BLaER1 (cell line): ENCODE data around the gene MAML3.
A peak's percentile ranks its signal among the peaks of the same experiment; 100 is the strongest.

Source experiments
- H3K27ac ChIP-seq: shearing (Covaris generic); formaldehyde crosslinking; 2 replicates; pipeline ENCODE4 v1.8.1; 2022
- H3K27me3 ChIP-seq: shearing (Covaris generic); formaldehyde crosslinking; 2 replicates; pipeline ENCODE4 v1.8.1; 2022
- H3K36me3 ChIP-seq: shearing (Covaris generic); formaldehyde crosslinking; 2 replicates; pipeline ENCODE4 v1.8.1; 2022
- H3K4me1 ChIP-seq: shearing (Covaris generic); formaldehyde crosslinking; 2 replicates; pipeline ENCODE4 v1.8.1; 2022
- H3K4me2 ChIP-seq: shearing (Covaris generic); formaldehyde crosslinking; 2 replicates; pipeline ENCODE4 v1.8.1; 2022
- H3K4me3 ChIP-seq: shearing (Covaris generic); formaldehyde crosslinking; 2 replicates; pipeline ENCODE4 v1.8.1; 2022
- H3K9ac ChIP-seq: shearing (Covaris generic); formaldehyde crosslinking; 2 replicates; pipeline ENCODE4 v1.8.1; 2022
- H3K9me3 ChIP-seq: shearing (Covaris generic); formaldehyde crosslinking; 2 replicates; pipeline ENCODE4 v1.8.1; 2022
- H4K20me1 ChIP-seq: shearing (Covaris generic); formaldehyde crosslinking; 2 replicates; pipeline ENCODE4 v1.8.1; 2022
- Cebpa-rat ChIP-seq: shearing (Covaris generic); IDR thresholded peaks from 2 replicates; pipeline ENCODE4 v1.8.1; 2022

Gene MAML3

DNA sequence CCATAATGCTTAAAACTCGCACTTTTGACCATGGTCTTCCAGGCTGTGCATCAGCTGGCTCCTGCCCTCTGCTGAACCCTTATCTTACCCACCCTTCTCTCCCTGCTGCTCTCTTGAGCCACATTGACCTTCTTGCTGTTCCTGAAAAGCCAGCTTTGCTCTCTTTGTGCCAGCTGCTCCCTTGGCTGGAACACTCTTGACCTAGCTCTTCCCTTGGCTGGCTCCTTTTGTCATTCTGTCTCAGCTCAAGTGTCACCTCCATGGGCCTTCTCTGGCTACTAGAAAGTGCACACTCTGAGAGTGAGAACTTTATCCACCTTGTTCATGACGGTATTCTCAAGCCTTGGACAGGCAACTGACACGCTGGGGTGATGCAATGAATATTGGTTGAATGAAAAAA lies 376.2 kb downstream of the MAML3 start:
- H3K27ac ChIP-seq = no peak overlapping the region

DNA sequence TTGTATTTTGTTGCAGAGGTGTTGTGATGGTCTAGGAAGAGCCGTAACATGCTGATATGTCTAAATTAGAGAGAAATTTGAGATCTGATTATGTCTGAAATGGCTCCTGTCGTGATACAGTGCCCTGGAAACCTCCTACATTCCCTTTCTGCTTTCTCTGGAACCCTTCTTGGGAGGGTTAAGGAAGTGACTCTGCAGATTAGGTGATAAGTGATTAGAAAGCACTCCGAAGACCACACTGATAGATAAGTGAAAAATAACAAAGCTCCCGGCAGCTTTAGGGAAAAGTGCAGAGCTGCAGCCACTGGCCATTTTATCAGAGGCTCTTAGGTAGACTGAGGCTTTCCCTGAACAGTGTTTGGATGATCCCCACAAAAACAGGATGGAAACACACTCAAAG lies 377.7 kb downstream of the MAML3 start:
- H3K27me3 ChIP-seq = no peaks in the 10 kb centered on the region
- no peaks in the 10 kb centered on the region for H3K9me3 ChIP-seq
- H3K4me2 ChIP-seq = no peak overlapping the region
- H3K27ac ChIP-seq = no peak overlapping the region
- TF ChIP-seq Cebpa-rat = no peak
- H3K4me3 ChIP-seq = no peak overlapping the region
- no peaks in the 10 kb centered on the region for H4K20me1 ChIP-seq
- no peak overlapping the region for H3K9ac ChIP-seq
- H3K36me3 ChIP-seq = 0 out of 2 replicates have a peak, but pooled peaks cover 11% of the 10 kb centered on the region
- H3K4me1 ChIP-seq = peaks cover 11% of the 10 kb centered on the region

More for the DNA sequence above, 376.2 kb downstream of the MAML3 start:
- no peak overlapping the region for H3K9ac ChIP-seq
- H3K27me3 ChIP-seq = no peaks in the 10 kb centered on the region
- no peaks in the 10 kb centered on the region for H3K9me3 ChIP-seq
- no peak overlapping the region for H3K4me3 ChIP-seq
- no peak overlapping the region for H3K4me2 ChIP-seq
- H3K4me1 ChIP-seq = peaks cover 10% of the 10 kb centered on the region
- 0 out of 2 replicates have a peak, but pooled peaks cover 11% of the 10 kb centered on the region for H3K36me3 ChIP-seq
- no peaks in the 10 kb centered on the region for H4K20me1 ChIP-seq
- TF ChIP-seq Cebpa-rat = no peak

DNA sequence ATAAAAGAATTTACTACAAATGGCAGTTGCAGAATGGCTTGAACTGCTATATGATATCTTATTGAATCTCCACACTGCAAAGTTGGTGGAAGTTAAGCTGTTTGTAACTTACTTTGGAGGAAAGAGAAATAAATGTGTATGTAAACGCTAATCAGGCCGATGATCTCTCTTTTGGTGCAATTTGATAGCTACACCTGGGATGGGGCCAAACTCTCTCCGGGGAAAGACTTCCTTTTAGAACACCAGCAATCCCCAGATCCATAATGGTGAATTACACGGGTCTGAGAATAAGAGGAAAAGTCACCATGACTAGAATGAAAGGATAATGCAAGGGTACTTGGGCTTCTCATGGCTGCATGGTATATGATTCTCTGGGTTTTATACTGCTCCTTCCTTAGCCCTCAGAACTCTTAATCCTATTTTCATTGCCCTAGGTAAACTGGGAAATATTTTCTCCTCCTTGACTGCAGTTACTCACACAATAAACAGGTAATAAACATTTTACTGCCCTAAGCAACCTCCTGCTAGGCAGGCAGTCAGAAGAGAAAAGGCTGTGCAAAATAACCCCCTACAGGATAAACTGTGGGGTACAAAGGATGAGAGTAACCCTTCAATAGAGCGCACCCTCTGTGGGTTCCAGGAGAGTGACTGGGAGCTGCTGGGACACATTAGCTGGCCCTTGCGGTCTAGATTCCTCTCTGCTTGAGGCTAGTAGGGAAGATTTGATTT lies 379.1 kb downstream of the MAML3 start:
- no peak overlapping the region for H3K4me2 ChIP-seq
- H3K9me3 ChIP-seq = no peaks in the 10 kb centered on the region; the same call in 1 of the 2 replicates
- H3K27ac ChIP-seq = no peak overlapping the region
- no peak overlapping the region for H3K4me3 ChIP-seq
- 0 out of 2 replicates have a peak, but pooled peaks cover 8% of the 10 kb centered on the region for H3K36me3 ChIP-seq
- TF ChIP-seq Cebpa-rat = no peak
- H3K4me1 ChIP-seq = peaks cover 24% of the 10 kb centered on the region
- no peaks in the 10 kb centered on the region for H3K27me3 ChIP-seq
- H4K20me1 ChIP-seq = no peaks in the 10 kb centered on the region
- H3K9ac ChIP-seq = no peak overlapping the region

DNA sequence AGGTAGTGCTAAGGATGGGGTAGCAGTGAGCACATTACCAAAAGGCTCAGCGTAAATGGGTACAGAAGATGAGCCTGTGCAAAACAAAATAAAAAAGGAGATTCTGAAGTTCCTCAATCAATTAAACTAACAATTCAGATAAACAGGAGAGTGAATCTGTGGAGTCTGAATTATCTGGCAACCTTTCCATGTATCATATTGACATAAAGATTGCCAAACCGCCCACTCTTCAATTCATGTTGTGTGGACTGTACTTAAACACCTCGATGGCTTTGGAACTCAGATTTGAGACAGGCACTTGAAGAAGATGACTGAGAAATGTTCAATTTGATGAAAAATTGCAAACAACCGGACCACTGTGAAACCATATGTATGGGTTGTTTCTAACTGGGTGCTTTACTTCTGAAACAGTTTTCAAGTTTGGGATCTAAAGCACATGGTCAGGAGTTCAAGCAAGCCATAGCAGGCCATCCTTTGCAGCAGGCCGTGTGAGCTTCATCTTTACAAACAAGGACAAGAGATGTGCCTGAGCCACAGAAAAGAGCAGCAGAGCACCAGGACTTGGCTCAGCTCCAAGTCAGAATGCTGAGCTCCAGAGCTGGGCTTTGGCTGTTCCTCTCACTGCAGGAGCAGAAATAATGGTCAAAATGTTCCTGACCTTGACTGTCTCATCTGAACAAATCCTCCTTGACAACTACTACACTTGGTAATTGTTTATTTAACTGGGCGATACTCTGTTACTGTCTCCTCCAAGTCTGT lies 380.2 kb downstream of the MAML3 start:
- Histone ChIP-seq H3K4me3 (no peak overlapping the region), H3K4me2 (no peak overlapping the region), H3K27ac (no peak overlapping the region), H3K4me1 (peaks cover 36% of the 10 kb centered on the region), H4K20me1 (no peaks in the 10 kb centered on the region), H3K27me3 (no peaks in the 10 kb centered on the region), H3K9ac (no peak overlapping the region), H3K36me3 (peaks cover 9% of the 10 kb centered on the region; the same call in 1 of the 2 replicates), H3K9me3 (no peaks in the 10 kb centered on the region; the same call in 1 of the 2 replicates)
- no peak for TF ChIP-seq Cebpa-rat

DNA sequence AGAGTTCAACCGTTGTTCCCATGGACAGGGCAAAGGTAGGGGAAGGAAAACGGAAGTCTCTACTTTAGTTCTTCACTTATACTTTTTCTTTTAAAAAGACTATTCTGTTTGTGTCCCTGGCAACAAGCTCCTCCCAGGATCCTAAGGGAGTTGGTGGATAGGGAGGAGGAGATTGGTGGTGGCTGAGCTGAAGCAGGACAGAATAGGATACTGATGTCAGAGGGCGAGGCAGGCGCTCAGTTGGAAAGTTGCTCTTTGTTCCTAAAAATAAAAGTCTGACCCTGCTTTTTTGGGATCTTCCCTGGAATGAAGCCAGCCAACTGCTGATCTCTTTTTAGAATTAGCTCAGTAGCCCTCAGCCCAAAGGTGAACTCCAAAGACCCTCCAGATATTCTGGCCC lies 383.6 kb downstream of the MAML3 start:
- Histone ChIP-seq H3K36me3 (peaks cover 5% of the 10 kb centered on the region; the same call in 1 of the 2 replicates), H4K20me1 (no peaks in the 10 kb centered on the region), H3K9me3 (no peaks in the 10 kb centered on the region; the same call in 1 of the 2 replicates), H3K27ac (no peak overlapping the region; the same call in 1 of the 2 replicates), H3K4me1 (peaks cover 69% of the 10 kb centered on the region), H3K9ac (no peak overlapping the region), H3K4me2 (peak overlapping the region; percentile 43), H3K27me3 (no peaks in the 10 kb centered on the region), H3K4me3 (no peak overlapping the region)
- no peak for TF ChIP-seq Cebpa-rat

DNA sequence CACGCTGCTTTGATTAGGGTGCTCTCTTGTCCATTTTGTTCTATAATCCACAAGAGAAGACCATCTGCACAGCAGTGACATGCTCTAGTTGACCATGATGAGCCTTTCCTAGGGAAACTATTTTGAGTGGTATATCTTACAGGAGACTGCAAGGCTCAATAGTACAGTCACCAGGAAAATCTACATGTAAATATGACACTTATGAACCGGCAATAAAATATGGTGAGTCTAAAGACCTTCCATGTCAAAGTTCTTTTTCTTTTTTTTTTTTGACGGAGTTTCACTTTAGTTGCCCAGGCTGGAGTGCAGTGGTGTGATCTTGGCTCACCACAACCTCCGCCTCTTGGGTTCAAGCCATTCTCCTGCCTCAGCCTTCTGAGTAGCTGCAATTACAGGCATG lies 384.6 kb downstream of the MAML3 start:
- H3K4me3 ChIP-seq = no peak overlapping the region
- no peaks in the 10 kb centered on the region; the same call in 1 of the 2 replicates for H3K9me3 ChIP-seq
- H3K36me3 ChIP-seq = peaks cover 5% of the 10 kb centered on the region; the same call in 1 of the 2 replicates
- no peak overlapping the region for H3K9ac ChIP-seq
- H4K20me1 ChIP-seq = no peaks in the 10 kb centered on the region
- H3K4me2 ChIP-seq = peak overlapping the region; percentile 76
- TF ChIP-seq Cebpa-rat = no peak
- H3K4me1 ChIP-seq = peaks cover 79% of the 10 kb centered on the region
- peak overlapping the region; percentile 74; the same call in 1 of the 2 replicates for H3K27ac ChIP-seq
- no peaks in the 10 kb centered on the region for H3K27me3 ChIP-seq

DNA sequence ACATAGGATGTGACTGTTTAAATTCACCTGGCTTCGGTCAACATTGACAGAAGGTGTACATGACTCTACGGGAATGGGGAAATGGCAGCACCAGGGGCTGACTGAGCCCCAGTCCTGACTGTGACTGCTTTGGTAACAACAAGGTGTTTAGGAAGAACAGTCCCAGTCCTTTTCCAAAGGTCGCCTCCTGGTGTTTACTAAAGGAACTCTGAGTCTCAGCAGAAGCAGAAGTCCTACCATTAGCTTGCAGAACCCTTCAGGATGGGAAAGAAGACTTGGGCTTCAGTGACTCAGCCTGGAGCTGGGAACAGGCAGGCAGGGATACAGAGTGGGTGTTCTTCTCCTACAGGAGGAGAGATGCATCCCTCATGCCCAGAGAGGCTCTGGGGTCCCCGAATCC lies 385.1 kb downstream of the MAML3 start:
- Histone ChIP-seq H3K36me3 (peaks cover 5% of the 10 kb centered on the region; the same call in 1 of the 2 replicates), H3K27ac (peak overlapping the region; percentile 74), H3K27me3 (no peaks in the 10 kb centered on the region), H3K9ac (no peak overlapping the region), H3K4me2 (peak overlapping the region; percentile 76), H4K20me1 (no peaks in the 10 kb centered on the region), H3K4me1 (peaks cover 82% of the 10 kb centered on the region), H3K4me3 (no peak overlapping the region), H3K9me3 (no peaks in the 10 kb centered on the region; the same call in 1 of the 2 replicates)
- TF ChIP-seq Cebpa-rat = no peak

DNA sequence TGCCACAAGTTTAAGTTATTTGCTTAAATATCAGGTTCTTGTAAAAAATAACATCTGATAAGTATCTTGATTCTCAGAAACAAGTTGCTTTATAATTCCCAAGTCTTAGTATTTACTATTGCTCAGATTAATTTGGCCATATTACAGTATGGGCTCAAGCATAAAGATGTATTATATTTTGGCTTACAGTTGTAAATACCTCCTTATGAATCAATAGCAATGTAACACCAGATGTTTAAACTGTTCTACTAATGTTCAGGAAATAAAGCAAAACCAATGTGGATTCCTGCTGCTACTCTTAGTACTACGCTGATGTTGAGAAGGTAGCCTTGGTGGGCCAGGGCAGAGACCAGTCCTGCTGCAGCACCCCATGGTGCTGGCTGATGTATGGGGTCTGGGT lies 385.6 kb downstream of the MAML3 start:
- H3K4me2 ChIP-seq = peak overlapping the region; percentile 76

DNA sequence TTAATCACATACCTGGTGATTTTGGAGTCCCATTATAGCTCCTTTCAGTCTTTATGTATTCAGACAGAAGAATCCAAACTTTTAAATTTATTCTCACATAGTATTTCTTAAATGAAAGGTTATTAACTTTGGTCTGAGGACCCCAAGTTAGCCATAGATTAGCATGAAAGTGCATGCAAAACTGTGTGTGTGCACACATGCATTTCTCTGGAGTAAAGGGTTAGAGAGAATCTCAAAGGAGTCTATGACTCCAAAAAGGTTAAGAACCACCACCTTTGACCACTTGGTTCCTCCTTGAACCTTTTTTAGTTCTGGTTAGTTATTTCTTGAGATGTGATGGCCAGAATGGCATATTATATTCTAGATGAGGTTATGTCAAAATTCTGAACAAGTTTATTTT lies 386.4 kb downstream of the MAML3 start:
- no peak overlapping the region; the same call in 1 of the 2 replicates for H3K4me3 ChIP-seq
- H3K27me3 ChIP-seq = no peaks in the 10 kb centered on the region
- no peak for TF ChIP-seq Cebpa-rat
- no peak overlapping the region for H3K9ac ChIP-seq
- no peaks in the 10 kb centered on the region; the same call in 1 of the 2 replicates for H3K9me3 ChIP-seq
- H3K36me3 ChIP-seq = peaks cover 5% of the 10 kb centered on the region; the same call in 1 of the 2 replicates
- peaks cover 88% of the 10 kb centered on the region for H3K4me1 ChIP-seq
- H3K27ac ChIP-seq = peak overlapping the region; percentile 74
- no peaks in the 10 kb centered on the region for H4K20me1 ChIP-seq
- peak overlapping the region; percentile 76 for H3K4me2 ChIP-seq

More for the DNA sequence above, 385.6 kb downstream of the MAML3 start:
- no peak for TF ChIP-seq Cebpa-rat
- no peak overlapping the region for H3K4me3 ChIP-seq
- peaks cover 84% of the 10 kb centered on the region for H3K4me1 ChIP-seq
- H3K9me3 ChIP-seq = no peaks in the 10 kb centered on the region; the same call in 1 of the 2 replicates
- H3K27me3 ChIP-seq = no peaks in the 10 kb centered on the region
- no peaks in the 10 kb centered on the region for H4K20me1 ChIP-seq
- H3K9ac ChIP-seq = no peak overlapping the region
- H3K27ac ChIP-seq = peak overlapping the region; percentile 74
- peaks cover 5% of the 10 kb centered on the region; the same call in 1 of the 2 replicates for H3K36me3 ChIP-seq
